RKO (cell line): ENCODE measurements around the gene GRIA2.

Experiments
- DNase-seq: peaks from one replicate; pipeline ENCODE4 v3.0.0-alpha.2; 2016; ENCODE audit warnings: low spot score

Gene GRIA2

DNA sequence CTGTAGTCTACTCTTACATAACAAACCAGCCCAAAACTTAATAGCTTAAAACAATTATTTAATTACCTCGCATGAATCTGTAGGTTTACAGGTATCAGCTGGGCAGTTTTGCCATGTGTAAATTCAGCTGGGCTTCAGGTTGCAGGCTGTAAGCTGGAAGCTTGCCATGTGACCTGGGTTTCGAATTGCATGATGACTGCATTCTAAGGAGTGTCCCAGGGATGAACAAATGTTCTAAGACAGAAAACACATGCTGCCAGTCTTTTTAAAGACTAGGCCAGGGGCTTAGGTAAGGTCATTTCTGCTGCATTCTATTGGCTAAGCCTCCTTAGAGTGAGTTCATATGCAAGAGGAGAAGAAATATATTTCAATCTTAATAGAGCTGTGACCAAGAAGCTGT, 44.8 kb downstream of the GRIA2 start:
- no peak for DNase-seq

DNA sequence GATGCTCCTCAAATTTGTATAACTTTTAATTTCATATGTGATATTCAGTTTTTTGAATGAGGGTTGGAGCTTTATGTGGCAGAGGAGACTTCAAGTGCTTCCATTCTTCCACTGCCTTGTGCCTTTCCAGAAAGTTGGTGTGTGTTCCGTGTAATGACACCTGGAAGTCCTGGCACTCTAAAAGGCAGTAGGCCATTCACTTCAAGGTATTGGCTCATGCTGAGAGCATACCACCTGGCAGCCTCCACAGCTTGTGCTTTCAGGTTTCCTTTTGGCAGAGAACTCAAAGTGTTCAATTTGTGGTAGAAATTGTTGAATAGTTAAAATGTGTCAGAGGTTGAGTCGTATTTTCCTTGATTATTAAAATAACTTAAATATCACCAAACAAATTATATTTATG, 49.6 kb downstream of the GRIA2 start:
- no peak for DNase-seq

DNA sequence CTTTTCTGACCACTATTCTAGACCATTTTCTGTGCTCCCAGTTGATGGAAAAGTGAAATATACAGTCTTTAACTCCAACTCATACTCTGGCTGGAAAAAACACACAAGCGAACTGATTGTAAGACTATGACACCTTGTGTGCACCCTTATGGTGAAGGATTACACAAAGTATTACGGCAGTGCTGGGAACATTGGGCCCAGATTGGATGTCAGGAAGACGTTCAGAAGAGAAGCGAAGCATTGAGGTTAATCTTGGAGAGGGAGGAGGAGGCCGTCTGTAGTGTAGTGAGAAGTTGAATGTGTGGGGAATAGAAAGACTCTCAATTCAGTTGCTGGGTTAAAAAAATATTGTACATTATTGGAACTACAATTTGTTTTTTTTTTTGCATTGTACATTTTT, 50.0 kb downstream of the GRIA2 start:
- no peak for DNase-seq

DNA sequence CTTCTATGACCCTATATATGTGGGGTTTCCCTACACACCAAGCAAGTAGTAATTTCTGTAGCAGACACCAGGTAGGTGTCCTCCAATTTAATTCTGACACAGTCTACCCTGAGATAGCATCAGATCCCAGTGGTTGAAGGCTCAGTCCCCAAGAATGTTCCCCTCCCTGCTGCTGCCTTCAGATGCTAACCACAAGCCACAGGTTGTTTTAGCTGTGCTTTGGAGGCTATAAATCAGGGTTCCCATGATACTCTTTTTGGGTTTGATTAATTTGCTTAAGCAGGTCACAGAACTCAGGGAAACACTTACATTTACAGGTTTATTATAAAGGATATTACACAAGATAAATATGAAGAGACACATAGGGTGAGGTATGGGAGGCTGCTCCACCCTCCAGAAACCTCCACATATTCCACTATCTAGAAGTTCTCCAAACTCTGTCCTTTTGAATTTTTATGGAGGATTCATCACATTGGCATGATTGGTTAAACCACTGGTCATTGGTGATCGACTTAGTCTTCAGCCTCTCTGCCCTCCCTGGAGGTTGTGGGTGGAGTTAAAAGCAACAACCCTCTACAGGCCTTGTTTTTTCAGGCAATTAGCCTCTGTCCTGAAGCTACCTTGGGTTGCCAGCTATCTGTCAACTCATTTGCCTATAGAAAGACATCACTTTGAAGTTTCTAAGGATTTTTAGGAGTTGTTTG, 50.8 kb downstream of the GRIA2 start:
- no peak for DNase-seq

DNA sequence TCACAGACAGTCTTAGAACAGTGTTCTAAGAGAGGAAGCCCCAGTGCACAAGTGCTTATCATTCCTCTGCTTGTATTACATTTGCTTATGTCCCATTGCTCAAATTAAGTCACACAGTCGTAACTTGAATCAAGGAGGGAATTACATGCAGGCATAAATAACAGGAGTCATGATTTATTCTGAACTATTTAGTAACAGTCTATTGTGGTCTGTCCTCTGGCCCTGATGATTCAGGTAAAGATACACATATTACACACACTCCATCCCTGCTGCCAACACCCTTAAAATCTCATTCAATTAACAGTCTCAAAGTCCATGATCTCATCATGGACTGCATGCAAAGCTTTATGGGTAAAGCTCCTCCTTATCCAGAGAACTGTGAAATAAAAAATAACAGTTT, 60.1 kb downstream of the GRIA2 start:
- peak; percentile 5 for DNase-seq

DNA sequence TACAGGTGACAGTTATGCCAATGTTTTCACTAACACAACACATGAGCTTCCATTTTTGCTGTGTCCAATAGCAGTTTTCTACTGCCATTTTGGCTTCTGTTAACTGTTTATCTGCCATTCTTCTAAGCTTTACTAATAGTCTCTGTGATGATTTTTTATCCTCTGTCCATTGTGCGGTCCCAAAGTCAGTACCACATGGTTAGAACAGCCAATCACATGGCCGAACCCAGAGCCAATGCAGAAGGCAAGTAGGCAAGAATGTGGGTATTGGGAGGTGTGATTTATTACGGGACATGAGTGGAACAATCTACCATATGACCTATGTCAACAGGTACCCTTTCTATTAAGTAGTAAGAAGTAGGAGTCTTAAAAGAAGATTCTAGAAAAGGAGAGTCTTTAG, 61.5 kb downstream of the GRIA2 start:
- no peak for DNase-seq

DNA sequence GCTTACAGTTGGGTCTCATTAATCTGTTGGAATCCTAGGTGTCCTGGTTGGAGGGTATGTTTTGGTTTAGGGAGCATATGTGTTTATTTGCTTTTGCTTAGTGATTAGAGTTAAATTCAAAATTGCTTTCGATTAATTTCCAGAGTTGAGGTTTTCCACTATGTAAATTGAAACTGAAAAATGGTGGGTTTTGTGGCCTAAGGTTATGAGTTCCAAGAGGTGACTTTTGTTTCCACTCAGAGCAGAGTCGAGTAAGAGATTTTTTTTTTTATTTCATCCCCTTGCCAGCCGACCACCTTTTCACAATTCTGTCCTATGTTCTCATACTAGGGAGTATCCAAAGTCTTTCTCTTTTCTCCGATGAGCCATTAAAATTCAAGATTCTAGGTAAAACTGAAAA, 66.9 kb downstream of the GRIA2 start:
- DNase-seq, result no peak

DNA sequence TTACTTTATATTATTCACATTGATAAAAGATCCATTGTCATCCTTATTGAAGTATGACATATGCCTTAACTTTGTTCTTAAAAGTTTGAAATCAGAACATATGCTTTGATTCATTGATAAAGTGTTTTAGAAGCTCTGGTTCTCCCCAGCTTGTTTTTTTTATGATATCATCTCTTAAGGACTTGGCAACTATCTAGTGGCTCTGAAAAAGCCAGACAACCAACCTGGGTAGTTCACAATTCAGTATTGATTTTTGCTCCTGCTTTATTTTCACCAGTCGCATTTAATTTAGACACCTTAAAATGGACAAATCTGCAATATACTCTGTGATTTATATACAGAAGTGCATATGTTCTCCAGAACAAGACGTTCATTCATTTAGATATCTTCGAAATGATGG, 70.1 kb downstream of the GRIA2 start:
- no peak for DNase-seq

DNA sequence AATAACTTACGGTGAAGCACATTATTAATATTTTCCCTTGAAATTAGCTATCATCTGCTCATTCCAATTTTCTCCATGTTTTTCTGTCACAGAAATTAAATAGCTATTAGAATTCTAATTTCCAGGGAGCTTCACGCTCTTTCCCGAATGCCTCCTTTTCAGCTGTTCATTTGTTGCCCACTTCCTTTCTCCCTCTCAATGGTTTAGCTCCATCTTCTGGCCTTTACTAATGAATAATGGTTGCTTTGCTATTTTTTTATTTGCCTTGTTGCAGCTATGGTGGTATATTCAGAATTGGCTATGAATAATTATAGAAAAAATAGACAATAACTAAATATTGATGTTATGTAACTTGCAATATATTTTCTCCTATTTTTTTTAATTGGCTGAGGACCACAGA, 70.5 kb downstream of the GRIA2 start:
- DNase-seq, result no peak

DNA sequence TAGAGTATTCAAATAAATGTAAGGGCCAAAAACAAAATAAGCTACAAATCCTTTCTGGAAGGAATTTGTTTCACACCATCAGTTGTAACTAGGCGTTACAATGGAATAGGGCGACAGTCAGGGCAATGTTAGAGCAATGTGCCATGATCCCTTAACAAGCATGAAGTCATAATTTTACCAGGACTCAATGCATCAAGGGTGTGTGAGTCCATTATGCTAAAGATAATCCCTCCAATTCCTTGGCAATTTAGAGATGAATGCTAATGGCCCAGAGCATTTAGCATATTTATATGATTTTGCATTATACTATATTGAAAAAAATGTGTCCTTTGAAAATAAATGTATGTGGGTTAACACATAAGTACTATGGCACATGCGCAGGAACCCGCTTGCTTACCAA, 73.1 kb downstream of the GRIA2 start:
- no peak for DNase-seq

DNA sequence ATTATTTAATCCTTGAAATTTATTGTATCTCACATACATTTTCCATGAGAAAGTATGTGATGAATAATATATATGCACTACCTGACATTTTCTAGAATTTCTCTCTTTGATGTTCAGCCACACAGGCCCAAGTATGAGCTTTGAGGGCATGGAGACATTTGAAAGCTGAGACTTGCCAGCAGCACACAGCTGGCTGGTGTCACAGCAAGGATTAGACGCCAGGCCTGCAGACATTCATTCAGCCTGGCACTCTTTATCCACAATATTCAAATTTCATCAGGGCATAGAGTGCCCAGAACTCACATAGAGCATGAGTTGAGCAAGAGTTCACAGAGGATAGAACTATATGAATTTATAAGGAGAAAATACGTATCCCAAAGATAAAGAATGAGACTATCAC, 74.0 kb downstream of the GRIA2 start:
- no peak for DNase-seq

DNA sequence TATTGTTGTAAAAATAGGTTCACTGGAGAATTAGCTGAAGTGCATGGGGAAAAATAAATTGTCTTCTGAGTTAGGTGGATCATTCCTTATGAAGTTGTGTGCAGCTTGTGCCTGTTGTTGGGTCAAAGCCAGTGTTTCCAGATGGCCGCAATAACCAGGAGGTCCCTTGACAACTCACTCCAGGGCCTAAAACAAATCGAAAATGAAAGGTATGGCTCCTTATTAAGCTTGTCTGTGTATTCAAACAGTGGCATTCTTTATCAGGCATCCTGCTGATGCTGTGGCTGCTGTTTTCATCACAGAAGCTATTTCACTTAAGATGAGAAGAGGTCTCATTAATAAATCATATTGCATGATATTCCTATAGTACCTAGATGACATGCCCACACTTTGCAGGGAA, 80.2 kb downstream of the GRIA2 start:
- no peak for DNase-seq

DNA sequence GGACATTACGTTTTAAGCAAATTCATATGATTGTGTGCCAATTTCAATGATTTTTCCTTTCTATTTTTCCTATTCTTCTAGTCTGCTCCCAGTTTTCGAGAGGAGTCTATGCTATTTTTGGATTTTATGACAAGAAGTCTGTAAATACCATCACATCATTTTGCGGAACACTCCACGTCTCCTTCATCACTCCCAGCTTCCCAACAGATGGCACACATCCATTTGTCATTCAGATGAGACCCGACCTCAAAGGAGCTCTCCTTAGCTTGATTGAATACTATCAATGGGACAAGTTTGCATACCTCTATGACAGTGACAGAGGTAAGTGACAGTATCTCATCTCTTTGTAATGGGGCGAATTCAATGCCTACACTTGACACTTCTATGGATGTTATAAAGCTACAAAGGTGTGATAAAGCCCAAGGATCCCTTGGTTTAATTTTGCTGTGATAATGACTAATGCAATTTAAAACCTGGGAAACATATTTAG, 83.0 kb downstream of the GRIA2 start:
- DNase-seq, result no peak

DNA sequence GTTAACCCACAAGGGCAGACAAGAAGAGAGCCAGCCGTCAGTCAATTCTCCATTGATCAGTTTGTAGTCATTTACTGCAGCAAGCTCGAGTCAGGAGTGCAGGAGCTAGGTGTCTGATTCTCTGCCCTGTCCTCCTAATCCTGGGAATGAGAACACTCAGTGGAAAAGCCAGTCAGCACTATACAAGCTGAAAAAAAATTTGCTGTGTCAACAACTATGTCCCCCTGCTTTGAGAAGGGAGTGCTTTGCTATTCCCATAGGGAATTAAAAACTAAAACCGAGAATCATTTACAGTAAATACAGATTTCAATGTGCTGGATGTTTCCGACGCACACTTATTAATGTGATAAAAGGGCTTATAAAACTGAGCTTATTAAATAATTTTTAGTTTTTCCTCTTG, 84.2 kb downstream of the GRIA2 start:
- no peak for DNase-seq

DNA sequence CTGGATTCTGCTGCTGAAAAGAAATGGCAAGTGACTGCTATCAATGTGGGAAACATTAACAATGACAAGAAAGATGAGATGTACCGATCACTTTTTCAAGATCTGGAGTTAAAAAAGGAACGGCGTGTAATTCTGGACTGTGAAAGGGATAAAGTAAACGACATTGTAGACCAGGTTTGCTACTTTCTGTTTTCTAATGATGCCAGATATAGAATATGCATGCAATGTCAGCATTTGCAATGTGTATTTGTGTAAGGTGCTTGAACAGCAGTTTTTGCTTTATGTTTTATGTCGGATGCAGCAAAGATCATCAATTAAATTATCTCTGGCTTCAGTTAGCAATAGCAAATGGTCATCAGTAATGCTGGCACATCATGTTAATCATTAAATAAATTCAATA, 92.2 kb downstream of the GRIA2 start:
- no peak for DNase-seq

DNA sequence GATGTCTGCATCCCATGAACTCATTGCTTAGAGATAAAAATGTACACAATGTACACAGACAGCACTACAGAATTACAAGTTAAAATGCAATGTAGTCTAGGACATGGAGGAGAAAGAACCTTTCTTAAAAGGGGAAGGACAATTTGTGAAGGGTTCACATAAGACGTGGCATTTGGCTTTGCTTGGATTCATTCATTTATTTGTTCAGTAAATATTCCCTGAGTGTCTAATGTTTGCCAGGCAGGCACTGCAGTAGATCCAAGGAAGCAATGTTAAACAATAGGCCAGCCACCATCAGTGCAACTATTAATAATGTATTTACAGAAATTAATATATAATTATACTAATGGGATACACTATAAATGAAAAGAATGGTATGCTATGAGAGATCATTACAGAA, 94.4 kb downstream of the GRIA2 start:
- no peak for DNase-seq

DNA sequence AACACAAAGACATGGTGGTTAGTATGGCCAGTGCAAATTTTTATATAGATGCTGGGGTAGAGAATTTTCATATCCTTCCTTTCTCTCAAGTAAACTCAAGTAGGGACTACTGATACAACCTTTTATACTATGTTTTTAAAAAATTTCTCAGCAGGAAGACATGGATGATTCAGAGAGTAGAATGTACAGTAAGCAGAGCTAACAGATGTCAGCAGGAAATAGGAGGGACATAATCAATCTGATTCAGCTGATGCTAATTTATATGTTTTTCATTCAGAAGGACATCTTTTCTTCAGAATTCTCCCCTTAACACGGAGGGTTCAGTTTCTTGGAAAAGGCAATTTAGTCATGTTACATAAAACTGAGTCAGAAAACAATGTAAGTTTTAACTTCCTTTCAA, 95.4 kb downstream of the GRIA2 start:
- peak; percentile 2 for DNase-seq

DNA sequence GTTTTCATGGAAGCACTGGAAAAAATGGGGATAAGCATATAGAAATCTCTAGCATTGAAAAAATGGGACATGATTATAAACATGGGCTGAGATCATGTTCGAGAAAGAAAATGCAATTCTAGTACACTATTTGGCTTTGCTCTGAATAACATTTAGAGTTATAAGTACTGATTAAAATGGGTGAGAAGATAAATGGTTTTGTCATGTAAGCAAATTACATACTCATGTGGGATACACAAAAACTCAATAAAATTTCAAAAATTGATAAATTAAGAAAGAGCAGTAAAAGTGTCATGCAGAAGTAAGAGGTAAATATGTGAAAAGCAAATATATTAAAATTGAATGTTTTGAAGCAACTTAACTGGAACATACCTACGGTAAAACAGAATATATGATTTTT, 99.6 kb downstream of the GRIA2 start:
- no peak for DNase-seq

DNA sequence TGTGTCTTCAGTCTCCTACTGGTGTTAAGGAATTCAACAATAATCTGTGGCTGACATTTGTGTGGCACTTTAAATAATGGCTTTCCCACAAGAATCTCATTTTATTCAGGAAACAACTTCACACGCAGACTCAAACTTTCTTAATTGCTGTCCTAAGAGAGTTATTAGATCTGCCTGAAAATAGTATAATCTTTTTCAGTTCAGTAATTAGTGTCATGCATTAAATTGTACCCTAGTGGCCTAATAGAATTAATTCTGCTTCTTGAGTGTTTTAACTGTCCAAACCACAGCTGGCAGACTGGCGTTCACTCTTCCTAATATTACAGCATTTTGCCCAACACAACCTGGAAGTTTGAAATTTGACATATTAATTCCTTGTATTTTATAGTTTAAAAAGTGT, 107.1 kb downstream of the GRIA2 start:
- no peak for DNase-seq

DNA sequence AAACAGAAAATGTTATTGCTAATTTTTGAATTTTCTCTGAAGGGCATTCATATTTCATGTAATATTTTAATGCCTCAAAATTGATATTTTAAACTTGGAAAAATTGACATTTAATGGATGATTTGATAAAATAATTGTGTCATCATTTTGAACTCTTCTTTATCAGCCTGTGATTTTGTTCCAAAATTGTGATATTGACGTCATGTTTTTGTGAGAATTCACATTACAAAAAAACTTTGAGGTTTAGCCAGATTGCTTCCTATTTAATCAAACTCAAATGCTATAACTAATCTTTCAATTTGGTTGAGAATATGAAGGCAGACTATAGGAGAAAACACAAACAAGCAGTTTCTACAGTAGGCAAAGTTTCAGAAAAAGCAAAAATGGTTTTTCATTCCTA, 137.4 kb downstream of the GRIA2 start:
- DNase-seq, result no peak

DNA sequence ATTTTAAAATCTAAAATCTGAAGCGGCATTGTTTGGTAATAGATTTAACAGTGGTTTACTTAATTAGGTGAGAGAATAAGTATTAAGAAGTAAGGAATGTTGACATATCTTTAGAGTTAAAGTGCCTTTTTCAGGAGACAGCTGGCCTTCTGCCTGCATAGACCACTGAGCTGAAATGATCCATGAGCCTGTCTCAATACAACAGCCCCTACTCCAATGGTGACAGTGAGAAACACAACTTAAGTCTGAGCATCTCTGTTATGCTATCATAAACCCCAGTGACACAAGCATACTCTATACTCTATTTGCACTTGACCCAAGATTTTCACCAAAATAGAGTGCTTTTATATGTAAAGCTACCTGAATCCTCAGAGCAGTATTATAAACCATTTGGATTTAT, 137.9 kb downstream of the GRIA2 start:
- no peak for DNase-seq

DNA sequence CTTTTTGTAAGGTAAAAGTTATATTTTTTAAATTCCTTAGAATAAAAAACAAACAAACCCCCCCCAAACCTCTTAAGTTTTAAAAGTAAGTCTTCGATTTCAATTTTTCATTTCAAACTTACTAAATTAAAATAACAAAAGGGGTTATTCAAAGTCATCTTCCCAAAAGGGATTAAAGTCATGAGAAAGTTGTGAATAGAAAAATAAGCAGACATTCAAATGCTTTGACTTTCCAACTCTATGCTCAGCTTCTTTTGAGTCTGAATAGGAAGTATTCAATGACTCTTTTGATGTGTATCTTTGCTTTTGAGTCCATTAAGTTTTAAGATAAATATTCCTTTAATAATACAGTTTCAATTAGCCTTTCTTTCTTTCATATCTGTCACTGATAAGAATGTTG, 138.3 kb downstream of the GRIA2 start:
- no peak for DNase-seq

DNA sequence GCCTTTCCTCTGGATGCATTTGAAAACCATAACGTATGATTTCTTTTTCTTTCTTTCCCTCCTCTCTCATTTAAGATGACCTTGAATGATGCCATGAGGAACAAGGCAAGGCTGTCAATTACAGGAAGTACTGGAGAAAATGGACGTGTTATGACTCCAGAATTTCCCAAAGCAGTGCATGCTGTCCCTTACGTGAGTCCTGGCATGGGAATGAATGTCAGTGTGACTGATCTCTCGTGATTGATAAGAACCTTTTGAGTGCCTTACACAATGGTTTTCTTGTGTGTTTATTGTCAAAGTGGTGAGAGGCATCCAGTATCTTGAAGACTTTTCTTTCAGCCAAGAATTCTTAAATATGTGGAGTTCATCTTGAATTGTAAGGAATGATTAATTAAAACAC, 142.8 kb downstream of the GRIA2 start:
- DNase-seq, result no peak

DNA sequence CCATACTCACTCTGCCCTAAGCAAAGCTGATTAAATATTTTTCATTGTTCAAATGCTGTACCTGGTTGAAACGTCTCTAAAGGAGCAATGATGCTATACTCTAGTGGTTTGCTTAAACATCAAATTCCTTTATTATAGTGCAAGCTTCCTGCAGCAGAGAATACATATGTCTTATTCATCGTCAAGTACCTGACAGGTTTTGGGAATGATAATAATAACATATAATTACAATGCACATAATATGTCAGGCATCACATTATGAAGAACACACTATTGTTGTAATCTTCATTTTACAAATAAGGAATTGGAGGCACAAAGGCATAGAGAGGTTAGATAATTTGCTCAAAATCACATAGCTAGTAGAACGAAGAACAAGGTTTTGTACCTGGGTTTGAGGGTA, 151.6 kb downstream of the GRIA2 start:
- DNase-seq, result no peak

DNA sequence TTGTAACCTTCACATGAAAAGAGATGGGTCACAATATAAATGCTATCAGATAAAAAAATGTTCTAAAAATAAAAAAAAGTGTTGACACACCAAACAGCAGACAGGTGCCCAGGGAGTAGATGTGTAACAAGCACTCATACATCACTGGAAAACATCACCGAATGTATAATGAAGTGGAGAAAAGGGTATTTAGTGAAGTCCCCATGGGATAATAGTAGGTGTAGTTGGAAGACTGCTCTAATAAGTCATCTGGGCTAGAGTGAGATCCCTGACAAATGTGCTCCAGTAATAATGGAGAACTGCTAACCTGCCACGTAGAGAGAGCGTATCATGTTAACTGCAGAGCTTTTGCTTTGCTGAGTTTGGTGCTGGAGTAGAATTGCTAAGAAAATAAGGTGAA, 152.0 kb downstream of the GRIA2 start:
- DNase-seq, result no peak
